Renal cortex interstitium (tissue), 11 donors: ENCODE measurements around the gene PCDHGA1. TPM values are rescaled to one million over a fixed set of nuclear protein-coding genes. Genes with fewer than 3 reads are reported as not detected.
"Not testable (repeated sequence)": the region's sequence is repeated elsewhere in the genome, so short reads cannot be mapped to it uniquely, and the experiment has no call there.

Source experiments
- DNase-seq, 11 donors: peaks; one replicate each; pipeline ENCODE4 v3.0.0-alpha.2; 2013; ENCODE audit warnings: low read depth in 9 of 11, low spot score in 4 of 11; ENCODE audit errors: extremely low read depth in 1 of 11
- polyA plus RNA-seq, 3 donors: library from polyadenylated mRNA; unstranded; fragments of 120-200 nt; gene quantifications; one replicate each; pipeline ENCODE4 v1.2.1, GENCODE V29; 2013; ENCODE audit not compliant: insufficient read length in 3 of 3

The PCDHGA1 gene
- polyA plus RNA-seq, 3 donors = 0.92 to 1.2 (median 1.0) TPM

DNA sequence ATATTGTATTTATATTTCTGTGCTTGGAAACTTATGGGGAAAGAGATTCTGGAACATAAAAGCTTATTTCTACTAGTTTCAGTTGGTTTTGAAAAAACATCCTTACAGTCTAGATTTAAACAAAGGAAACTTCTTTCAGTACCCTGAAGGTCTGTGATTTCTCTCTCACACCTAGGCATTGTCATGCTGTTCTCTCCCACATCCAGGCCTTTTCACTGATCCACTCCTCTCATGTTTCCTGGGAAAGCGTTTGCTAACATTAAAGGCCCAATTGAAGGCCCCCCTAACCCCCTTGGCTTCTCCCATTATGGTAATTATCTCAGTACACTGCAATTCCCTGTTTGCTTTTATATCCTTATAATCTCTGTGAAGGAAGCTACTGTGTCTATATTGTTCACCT is 12.5 kb downstream of the PCDHGA1 start:
- no peak for DNase-seq

DNA sequence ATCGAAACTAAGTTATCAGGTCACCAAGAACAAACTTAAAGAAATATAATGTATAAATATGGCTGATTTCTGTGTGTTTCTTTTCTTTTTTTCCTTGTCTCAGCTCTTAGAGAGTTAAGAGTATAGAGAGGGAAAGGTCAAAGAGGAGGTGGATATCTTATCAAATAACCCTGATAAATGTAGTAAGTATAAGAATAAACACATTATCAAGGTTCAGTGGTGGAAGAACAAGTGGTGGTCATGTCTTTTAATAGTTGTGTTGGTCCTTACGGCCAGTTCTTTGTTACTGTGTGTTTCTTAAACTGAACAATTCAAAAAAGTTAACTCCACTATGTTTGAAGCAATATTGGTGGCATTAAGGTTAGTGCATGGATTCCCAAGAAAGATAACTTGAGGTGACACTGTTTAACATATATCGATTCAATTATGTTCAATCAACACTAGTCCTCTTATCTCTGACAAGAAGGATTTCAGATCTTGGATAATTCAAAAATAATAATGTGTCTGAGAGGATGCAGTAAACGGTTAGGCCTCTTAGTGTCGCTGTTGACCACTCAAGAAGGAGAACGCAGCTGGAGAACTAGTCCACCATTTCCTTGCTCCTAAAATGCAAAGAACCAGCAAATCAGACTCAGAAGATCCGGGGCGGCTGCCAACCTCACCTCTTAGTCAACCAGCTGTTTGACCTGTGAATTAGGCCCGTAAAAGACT is 13.1 kb downstream of the PCDHGA1 start, which contains the start of gene PCDHGA3:
TSS of gene PCDHGA3 (plus strand) at position 588 of the 711 bp plus-strand sequence. CDS start 205 bp downstream, outside the sequence.
- DNase-seq = no peak

DNA sequence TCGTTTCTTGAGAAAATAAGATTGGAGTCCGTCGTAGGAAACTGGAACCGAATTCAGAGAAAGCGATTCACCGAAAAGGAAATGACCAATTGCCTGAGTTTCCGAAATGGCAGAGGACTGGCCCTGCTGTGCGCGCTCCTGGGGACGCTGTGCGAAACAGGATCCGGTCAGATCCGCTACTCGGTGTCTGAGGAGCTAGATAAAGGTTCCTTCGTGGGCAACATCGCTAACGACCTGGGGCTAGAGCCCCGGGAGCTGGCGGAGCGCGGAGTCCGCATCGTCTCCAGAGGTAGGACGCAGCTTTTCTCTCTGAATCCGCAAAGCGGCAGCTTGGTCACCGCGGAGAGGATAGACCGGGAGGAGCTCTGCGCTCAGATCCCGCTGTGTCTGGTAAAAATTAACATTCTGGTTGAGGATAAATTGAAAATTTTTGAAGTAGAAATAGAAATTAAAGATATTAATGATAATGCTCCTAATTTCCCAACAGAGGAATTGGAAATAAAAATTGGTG is 13.7 kb downstream of the PCDHGA1 start:
- DNase-seq = no peak

DNA sequence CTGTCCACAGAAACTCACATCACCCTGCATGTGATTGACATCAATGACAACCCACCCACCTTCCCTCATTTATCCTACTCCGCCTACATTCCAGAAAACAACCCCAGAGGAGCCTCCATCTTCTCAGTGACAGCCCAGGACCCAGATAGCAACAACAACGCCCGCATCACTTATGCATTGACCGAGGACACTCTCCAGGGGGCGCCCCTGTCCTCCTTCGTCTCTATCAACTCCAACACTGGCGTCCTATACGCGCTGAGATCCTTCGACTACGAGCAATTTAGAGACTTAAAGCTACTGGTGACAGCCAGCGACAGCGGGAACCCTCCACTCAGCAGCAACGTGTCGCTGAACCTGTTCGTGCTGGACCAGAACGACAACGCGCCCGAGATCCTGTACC is 15.0 kb downstream of the PCDHGA1 start:
- DNase-seq = no peak

DNA sequence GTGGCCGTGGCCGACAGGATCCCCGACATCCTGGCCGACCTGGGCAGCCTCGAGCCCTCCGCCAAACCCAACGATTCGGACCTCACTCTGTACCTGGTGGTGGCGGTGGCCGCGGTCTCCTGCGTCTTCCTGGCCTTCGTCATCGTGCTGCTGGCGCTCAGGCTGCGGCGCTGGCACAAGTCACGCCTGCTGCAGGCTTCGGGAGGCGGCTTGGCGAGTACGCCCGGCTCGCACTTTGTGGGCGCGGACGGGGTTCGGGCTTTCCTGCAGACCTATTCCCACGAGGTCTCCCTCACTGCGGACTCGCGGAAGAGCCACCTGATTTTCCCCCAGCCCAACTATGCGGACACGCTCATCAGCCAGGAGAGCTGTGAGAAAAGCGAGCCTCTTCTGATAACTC is 15.7 kb downstream of the PCDHGA1 start:
- DNase-seq = not testable (repeated sequence)

DNA sequence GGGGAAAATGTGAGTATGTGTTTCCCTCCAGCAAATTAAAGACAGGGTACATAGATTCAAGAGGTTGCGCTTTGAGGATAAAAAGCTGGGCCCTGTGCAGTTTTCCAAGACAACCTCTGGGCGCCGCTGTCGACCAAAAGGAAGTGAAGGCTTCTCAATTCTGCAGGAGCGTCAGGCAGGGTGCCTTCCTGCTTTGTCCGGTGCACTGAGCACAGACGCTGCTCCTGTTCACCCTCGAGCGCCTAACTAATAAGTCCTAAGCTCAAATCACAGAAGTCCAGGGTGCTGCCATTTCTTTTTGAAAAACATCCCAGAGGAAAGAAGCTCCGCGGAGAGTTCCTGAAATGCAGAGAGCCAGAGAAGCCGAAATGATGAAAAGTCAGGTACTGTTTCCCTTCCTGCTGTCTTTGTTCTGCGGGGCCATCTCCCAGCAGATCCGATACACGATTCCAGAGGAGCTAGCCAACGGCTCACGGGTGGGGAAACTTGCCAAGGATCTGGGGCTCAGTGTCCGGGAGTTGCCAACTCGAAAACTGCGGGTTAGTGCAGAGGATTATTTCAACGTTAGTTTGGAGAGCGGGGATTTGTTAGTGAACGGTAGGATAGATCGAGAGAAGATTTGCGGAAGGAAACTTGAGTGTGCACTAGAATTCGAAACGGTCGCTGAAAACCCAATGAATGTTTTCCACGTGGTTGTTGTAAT is 19.8 kb downstream of the PCDHGA1 start, which contains the start of gene PCDHGB1:
TSS of gene PCDHGB1 (plus strand) at position 183 of the 703 bp plus-strand sequence. CDS start at position 345, 162 bp downstream.
- no peak for DNase-seq

DNA sequence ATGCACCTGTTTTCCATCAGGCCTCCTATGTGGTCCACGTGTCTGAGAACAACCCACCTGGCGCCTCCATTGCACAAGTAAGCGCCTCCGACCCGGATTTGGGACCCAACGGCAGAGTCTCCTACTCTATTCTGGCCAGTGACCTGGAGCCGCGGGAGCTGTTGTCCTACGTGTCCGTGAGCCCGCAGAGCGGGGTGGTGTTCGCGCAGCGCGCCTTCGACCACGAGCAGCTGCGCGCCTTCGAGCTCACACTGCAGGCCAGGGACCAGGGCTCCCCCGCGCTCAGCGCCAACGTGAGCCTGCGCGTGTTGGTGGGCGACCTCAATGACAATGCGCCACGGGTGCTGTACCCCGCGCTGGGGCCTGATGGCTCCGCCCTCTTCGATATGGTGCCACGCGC is 21.3 kb downstream of the PCDHGA1 start:
- no peak for DNase-seq

DNA sequence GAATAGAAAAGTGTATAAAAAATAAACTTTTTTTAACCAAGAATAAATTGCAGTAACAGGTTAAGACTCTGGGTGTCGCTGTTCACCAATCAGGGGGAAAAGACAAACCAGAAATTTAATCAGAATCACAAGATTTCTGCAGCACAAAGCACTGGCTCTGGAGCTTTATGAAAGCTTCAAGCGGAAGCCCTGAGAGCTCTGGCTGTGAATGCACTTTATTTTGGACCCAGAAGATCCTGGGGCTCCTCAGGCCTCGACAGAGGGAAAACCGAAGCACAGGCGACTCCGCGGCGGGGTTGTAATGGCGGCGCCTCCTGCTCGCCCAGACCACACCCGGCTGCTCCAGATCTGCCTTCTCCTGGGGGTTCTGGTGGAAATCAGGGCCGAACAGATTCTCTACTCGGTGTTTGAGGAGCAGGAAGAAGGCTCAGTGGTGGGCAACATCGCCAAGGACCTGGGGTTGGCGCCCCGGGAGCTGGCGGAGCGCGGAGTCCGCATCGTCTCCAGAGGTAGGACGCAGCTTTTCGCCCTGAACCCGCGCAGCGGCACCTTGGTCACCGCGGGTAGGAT is 24.7 kb downstream of the PCDHGA1 start, which contains the start of gene PCDHGA4:
TSS of gene PCDHGA4 (plus strand) at position 122 of the 570 bp plus-strand sequence. CDS start at position 209, 87 bp downstream.
- no peak for DNase-seq

DNA sequence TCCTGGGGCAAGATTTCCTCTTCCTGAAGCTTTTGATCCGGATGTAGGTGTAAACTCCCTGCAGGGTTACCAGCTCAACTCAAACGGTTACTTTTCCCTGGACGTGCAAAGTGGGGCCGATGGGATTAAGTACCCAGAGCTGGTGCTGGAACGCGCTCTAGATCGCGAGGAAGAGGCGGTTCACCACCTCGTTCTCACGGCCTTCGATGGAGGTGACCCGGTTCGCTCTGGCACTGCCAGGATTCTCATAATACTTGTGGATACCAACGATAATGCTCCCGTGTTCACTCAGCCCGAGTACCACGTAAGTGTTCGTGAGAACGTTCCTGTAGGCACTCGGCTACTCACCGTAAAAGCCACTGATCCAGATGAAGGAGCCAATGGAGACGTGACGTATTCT is 25.3 kb downstream of the PCDHGA1 start:
- DNase-seq = no peak

DNA sequence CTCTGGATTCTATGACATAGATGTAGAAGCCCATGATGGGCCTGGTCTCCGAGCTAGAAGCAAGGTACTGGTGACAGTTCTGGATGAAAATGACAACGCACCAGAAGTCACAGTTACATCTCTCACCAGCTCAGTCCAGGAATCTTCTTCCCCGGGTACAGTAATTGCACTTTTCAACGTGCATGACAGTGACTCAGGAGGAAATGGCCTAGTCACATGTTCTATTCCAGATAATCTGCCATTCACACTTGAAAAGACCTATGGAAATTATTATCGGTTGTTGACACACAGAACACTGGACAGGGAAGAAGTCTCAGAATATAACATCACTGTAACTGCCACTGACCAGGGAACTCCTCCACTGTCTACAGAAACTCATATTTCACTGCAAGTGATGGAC is 25.8 kb downstream of the PCDHGA1 start:
- no peak for DNase-seq

DNA sequence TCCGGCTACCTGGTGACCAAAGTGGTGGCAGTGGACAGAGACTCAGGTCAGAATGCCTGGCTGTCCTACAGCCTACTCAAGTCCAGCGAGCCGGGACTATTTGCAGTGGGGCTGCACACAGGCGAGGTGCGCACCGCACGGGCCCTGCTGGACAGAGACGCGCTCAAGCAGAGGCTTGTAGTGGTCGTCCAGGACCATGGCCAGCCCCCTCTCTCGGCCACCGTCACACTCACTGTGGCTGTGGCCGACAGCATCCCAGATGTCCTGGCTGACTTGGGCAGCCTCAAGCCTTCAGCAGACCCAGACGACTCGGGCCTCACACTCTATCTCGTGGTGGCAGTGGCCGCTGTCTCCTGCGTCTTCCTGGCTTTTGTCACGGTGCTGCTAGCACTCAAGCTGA is 26.6 kb downstream of the PCDHGA1 start:
- DNase-seq = no peak

DNA sequence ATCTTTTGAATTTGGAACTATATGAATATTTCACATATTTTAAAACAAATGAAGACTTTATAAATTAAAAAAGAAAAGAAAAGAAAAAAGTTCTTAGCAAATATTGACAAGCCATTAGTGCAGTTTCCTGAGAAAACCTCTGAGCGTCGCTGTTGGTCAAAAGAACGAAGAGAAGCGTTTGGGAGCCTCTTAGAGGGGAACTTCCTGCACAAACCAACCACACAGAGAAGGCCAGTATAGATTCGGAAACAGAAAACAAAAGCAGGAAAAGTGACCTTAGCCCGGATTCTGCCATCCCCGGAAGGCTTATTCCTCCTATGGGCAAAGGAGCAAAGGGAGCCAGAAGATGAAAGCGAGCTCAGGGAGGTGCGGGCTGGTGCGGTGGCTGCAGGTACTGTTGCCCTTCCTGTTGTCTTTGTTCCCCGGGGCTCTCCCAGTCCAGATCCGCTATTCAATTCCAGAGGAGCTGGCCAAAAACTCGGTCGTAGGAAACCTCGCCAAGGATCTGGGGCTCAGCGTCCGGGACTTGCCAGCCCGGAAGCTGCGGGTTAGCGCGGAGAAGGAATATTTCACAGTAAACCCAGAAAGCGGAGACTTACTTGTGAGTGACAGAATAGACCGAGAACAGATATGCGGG is 29.6 kb downstream of the PCDHGA1 start, which contains the start of gene PCDHGB2:
TSS of gene PCDHGB2 (plus strand) at position 205 of the 637 bp plus-strand sequence. CDS start at position 347, 142 bp downstream.
- no peak for DNase-seq

DNA sequence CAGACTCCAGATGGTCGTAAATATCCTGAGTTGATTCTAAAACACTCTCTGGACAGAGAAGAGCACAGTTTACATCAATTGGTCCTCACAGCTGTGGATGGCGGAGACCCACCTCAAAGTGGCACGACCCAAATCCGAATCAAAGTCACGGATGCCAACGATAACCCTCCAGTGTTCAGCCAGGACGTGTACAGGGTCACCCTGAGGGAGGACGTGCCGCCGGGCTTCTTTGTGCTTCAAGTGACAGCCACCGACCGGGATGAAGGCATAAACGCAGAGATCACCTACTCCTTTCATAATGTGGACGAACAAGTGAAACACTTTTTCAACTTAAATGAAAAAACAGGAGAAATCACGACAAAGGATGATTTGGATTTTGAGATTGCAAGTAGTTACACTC is 30.4 kb downstream of the PCDHGA1 start:
- DNase-seq = no peak

DNA sequence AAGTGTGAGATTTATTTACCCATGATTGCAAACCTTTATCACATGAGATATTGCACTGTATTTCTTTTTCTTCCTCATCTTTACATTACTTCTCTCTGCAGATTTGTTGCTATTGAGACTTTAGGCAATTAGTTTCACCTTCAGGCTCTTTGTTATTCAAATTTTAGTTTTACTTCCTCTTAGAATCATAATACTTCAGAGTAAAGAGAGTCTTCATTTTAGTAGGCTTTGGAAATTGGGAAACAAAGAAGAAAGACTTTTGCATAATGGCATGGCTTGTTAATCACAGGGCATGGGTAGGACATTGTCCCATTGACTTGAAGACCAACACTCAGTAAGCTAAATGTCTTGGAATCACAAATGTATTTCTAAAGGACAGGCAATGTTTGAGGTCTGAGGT is 32.4 kb downstream of the PCDHGA1 start:
- no peak for DNase-seq

DNA sequence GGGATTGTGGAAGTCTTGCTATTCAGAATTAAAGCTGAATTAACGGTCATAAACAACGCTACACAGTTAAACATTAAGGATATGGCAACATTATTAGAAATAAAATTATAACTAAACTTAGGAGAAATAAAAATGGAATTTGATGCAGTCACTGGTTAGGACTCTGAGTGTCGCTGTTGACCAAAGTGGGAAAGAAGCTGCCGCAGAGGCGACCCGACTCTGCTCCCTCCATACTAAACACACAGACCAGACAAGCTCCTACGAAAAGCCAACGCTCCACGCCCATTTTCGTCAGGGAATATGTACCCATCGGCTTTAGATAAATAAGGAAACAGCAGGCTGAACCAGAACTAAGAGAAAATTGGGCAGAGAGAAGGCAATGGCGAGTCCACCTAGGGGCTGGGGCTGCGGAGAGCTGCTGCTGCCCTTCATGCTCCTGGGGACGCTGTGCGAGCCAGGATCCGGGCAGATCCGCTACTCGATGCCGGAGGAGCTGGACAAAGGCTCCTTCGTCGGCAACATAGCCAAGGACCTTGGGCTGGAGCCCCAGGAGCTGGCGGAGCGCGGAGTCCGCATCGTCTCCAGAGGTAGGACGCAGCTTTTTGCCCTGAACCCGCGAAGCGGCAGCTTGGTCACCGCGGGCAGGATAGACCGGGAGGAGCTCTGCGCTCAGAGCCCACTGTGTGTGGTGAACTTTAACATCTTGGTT is 33.8 kb downstream of the PCDHGA1 start, which contains the start of gene PCDHGA5:
TSS of gene PCDHGA5 (plus strand) at position 211 of the 709 bp plus-strand sequence. CDS start at position 380, 169 bp downstream.
- no peak for DNase-seq

DNA sequence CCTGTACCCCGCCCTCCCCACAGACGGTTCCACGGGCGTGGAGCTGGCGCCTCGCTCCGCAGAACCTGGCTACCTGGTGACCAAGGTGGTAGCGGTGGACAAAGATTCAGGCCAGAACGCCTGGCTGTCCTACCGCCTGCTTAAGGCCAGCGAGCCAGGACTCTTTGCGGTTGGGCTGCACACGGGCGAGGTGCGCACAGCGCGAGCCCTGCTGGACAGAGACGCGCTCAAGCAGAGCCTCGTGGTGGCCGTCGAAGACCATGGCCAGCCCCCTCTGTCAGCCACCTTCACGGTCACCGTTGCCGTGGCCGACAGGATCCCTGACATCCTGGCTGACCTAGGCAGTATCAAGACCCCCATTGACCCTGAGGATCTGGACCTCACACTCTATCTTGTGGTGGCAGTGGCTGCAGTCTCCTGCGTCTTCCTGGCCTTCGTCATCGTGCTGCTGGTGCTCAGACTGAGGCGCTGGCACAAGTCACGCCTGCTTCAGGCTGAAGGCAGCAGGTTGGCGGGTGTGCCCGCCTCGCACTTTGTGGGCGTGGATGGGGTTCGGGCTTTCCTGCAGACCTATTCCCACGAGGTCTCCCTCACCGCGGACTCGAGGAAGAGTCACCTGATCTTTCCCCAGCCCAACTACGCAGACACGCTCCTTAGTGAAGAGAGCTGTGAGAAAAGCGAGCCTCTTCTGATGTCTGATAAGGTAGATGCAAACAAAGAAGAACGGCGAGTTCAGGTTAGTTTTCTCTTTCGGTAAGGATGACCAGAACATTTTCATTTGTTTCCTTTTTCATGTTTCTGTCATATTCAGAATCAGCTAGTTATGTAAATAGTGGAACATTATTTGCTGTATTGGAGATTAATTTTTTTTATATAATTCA is 35.9 kb downstream of the PCDHGA1 start:
- no peak for DNase-seq

DNA sequence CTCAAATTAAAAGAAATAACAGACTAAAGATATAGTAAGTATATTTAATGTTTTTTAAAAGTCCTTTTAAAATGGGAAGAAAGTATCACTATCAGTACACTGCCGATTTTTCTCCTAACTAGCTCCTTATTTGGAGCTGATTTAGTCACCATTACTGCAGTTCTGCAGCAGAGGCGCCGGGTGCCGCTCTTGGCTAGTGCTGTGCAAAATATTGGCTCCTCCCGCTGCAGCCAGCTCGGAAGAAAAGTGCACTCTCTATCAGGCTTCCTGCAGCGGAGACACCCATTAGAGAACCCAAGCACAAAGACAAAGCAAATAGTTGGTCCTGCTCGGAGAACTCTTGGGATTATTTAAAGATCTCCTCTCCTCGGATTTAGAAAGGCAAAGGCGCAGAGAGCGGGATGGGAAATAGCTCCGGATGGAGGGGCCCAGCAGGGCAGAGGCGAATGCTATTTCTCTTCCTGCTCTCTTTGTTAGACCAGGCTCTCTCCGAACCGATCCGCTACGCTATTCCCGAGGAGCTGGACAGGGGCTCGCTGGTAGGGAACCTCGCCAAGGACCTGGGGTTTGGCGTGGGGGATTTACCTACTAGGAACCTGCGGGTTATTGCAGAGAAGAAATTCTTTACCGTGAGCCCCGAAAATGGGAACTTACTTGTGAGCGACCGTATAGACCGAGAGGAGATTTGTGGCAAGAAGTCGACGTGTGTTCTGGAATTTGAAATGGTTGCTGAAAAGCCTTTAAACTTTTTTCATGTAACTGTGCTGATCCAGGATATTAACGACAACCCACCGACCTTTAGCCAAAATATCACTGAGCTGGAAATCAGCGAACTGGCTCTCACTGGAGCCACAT is 39.9 kb downstream of the PCDHGA1 start, which contains the start of gene PCDHGB3:
TSS of gene PCDHGB3 (plus strand) at position 249 of the 855 bp plus-strand sequence. CDS start at position 402, 153 bp downstream.
- no peak for DNase-seq
